ENCODE measurements around the gene ITGA5. TPM values are rescaled to one million over a fixed set of nuclear protein-coding genes. Genes with fewer than 3 reads are reported as not detected.

ITGA5 gene
- total RNA-seq, 2 donors from 2014 or later: 7.8 to 120 TPM

DNA sequence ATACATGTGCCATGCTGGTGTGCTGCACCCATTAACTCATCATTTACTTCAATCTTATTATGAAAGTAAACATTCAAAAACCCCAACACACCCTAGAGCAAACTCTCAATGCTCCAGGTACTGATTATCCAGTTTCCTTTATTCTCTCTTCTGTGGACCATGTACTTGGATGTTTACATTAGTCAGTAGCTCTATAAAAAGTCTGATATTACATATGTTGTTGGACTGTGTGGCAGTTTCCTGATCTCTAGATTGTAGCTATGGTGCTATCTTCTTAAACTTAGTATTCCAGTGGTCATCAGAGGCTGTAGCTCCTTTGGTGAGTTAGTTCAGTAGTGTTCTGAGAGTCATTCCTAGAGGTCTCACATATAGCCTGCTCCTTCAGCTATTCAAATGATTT lies 25.1 kb upstream of the ITGA5 start:
- Histone ChIP-seq H3K4me1 (no peaks in the 10 kb centered on the region), H3K27me3 (no peaks in the 10 kb centered on the region), H3K36me3 (no peaks in the 10 kb centered on the region), H3K27ac (no peak overlapping the region), H3K9ac (ENCODE audit: low read depth in 2 of 2, low read length in 2 of 2) (no peak overlapping the region), H3K9me3 (no peaks in the 10 kb centered on the region), H3K4me3 (no peak overlapping the region)
- TF ChIP-seq, protein P1, sequence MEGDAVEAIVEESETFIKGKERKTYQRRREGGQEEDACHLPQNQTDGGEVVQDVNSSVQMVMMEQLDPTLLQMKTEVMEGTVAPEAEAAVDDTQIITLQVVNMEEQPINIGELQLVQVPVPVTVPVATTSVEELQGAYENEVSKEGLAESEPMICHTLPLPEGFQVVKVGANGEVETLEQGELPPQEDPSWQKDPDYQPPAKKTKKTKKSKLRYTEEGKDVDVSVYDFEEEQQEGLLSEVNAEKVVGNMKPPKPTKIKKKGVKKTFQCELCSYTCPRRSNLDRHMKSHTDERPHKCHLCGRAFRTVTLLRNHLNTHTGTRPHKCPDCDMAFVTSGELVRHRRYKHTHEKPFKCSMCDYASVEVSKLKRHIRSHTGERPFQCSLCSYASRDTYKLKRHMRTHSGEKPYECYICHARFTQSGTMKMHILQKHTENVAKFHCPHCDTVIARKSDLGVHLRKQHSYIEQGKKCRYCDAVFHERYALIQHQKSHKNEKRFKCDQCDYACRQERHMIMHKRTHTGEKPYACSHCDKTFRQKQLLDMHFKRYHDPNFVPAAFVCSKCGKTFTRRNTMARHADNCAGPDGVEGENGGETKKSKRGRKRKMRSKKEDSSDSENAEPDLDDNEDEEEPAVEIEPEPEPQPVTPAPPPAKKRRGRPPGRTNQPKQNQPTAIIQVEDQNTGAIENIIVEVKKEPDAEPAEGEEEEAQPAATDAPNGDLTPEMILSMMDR (IDR thresholded peaks at IDR 0.05): no peak
- intact Hi-C loops (cut with DNase I): no loop called here
- no peak for DNase-seq

DNA sequence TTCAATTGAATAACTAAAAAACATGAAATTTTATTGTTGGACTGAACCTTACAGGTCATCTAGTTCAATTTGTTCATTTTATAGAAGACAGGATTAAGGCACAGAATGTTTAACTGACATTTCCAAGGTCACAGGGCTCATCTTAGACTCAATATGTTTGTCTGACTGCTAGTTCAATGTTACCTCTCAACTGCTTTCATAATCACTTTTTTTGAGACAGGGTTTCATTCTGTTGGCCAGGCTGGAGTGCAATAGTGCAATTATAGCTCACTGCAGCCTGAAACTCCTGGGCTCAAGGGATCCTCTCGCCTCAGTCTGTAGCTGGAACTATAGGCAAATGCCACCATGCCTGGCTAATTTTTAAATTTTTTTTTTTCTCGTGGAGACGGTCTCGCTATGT lies 24.4 kb upstream of the ITGA5 start:
- Histone ChIP-seq H3K36me3 (no peaks in the 10 kb centered on the region), H3K27ac (no peak overlapping the region), H3K9ac (ENCODE audit: low read depth in 2 of 2, low read length in 2 of 2) (no peak overlapping the region), H3K4me3 (no peak overlapping the region), H3K27me3 (no peaks in the 10 kb centered on the region), H3K4me1 (no peaks in the 10 kb centered on the region), H3K9me3 (no peaks in the 10 kb centered on the region)
- intact Hi-C loops (cut with DNase I): no loop called here
- TF ChIP-seq, protein P1 (IDR thresholded peaks at IDR 0.05): no peak
- DNase-seq: no peak

DNA sequence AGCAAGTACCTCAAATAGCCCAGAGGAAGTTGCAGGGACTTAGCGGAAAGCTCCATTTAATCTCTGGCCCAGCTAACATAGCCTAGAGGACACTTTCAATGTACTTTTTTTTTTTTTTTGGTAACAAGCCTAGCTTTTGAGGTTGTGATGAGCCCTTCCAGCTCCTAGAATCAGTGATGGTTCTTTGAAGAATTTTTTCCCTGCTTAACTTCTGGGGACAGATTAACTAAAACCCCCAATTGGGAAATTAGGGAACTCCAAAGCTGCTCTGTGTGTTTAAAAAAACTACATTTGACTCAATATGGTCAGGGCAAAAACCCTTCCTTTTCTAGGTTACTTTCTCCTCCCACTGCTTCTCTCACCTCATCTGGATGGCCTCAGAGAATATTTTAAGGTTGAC lies 23.9 kb upstream of the ITGA5 start:
- no peaks in the 10 kb centered on the region for H3K9me3 ChIP-seq
- DNase-seq: no peak
- intact Hi-C loops (cut with DNase I): no loop called here
- no peak overlapping the region for H3K4me3 ChIP-seq
- H3K27ac ChIP-seq: no peak overlapping the region
- H3K9ac ChIP-seq (ENCODE audit: low read depth in 2 of 2, low read length in 2 of 2): no peak overlapping the region
- no peaks in the 10 kb centered on the region for H3K36me3 ChIP-seq
- H3K4me1 ChIP-seq: no peaks in the 10 kb centered on the region
- TF ChIP-seq, protein P1 (IDR thresholded peaks at IDR 0.05): no peak
- no peaks in the 10 kb centered on the region for H3K27me3 ChIP-seq

DNA sequence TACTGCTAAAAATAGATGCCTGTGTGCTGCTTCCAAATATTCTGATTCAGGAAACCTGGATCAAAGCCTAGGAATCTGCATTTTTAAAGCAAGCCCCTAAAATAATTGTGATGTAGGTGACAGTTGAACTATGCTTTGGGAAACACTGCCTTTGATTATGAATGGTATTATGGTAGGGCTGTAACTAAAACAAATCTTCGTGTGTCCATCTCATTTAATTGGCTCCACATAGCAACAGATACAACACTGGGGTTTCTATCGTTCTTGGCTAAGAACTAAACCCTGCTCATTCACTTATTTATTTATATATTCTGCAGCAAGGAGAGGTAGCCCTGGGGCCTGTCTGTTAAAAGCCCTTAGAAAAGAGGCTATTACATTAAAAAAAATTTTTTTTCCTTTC lies 23.0 kb upstream of the ITGA5 start:
- no peaks in the 10 kb centered on the region for H3K9me3 ChIP-seq
- H3K9ac ChIP-seq (ENCODE audit: low read depth in 2 of 2, low read length in 2 of 2): no peak overlapping the region
- H3K27me3 ChIP-seq: no peaks in the 10 kb centered on the region
- no peak for DNase-seq
- intact Hi-C loops (cut with DNase I): no loop called here
- no peak overlapping the region for H3K4me3 ChIP-seq
- H3K27ac ChIP-seq: no peak overlapping the region
- no peaks in the 10 kb centered on the region for H3K4me1 ChIP-seq
- no peaks in the 10 kb centered on the region for H3K36me3 ChIP-seq
- TF ChIP-seq, protein P1 (IDR thresholded peaks at IDR 0.05): no peak

DNA sequence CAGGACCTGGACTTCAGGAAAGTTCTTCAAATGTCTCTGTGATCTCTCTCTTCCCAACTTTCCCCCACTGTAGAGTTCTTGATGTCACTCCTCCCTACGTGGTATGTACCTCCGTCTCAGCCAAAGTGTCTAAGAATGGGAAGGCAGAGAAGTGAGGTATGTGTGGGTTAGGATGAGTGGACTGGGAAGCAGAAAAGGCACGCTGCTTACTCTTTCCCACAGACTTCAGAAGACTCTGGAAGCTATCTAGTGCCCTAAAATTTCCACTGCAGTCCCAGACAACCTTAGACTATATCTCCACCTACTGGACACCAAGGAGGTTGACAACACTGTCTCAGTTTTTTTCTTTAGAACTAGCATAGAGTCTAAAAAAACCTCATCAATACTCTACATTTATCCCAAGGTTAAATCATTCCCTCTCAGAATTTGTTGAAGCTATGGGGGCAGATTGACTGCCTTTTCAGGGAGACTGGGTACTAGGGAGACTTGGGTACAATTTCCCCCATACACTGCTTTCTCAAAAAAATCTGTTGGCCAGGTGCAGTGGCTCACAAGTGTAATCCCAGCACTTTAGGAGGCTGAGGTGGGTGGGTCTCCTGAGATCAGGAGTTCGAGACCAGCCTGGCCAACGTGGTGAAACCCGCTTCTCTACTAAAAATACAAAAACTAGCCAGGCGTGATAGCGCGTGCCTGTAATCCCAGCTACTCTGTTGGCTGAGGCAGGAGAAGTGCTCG lies 20.6 kb upstream of the ITGA5 start:
- Histone ChIP-seq H3K27ac (no peak overlapping the region), H3K36me3 (no peaks in the 10 kb centered on the region), H3K27me3 (no peaks in the 10 kb centered on the region), H3K9me3 (no peaks in the 10 kb centered on the region), H3K4me3 (no peak overlapping the region), H3K9ac (ENCODE audit: low read depth in 2 of 2, low read length in 2 of 2) (no peak overlapping the region), H3K4me1 (no peaks in the 10 kb centered on the region)
- no peak for DNase-seq
- TF ChIP-seq, protein P1 (IDR thresholded peaks at IDR 0.05): peak; percentile 59
- intact Hi-C loops (cut with DNase I): loop anchor here (2.0 kb wide), 1 partner anchor 37 kb away; no protein-coding TSS in a partner anchor
